ENCODE measurements around the gene BCKDK.
"Not testable (repeated sequence)": the region's sequence is repeated elsewhere in the genome, so short reads cannot be mapped to it uniquely, and the experiment has no call there.

Gene BCKDK

GRCh38 chr16:31125844-31126243 is 17.7 kb downstream of the BCKDK start:
- no peak for DNase-seq (ENCODE audit: low spot score)

- no peak for DNase-seq (ENCODE audit: low spot score)
These were observed 19.0 kb downstream of the BCKDK start for GRCh38 chr16:31127182-31127581.

- DNase-seq (ENCODE audit: low spot score): no peak
These were observed 20.8 kb downstream of the BCKDK start for GRCh38 chr16:31128711-31129567.

GRCh38 chr16:31129568-31130335 is 21.6 kb downstream of the BCKDK start:
- no peak for DNase-seq (ENCODE audit: low spot score)

- DNase-seq (ENCODE audit: low spot score): no peak
These were observed 22.2 kb downstream of the BCKDK start for GRCh38 chr16:31130336-31130891.

- DNase-seq (ENCODE audit: low spot score): no peak
These were observed 22.7 kb downstream of the BCKDK start for GRCh38 chr16:31130899-31131298.

- DNase-seq (ENCODE audit: low spot score): no peak
These were observed 23.2 kb downstream of the BCKDK start for GRCh38 chr16:31131416-31131815.

- DNase-seq (ENCODE audit: low spot score): no peak
These were observed 23.7 kb downstream of the BCKDK start for GRCh38 chr16:31131841-31132271.

- DNase-seq (ENCODE audit: low spot score): no peak
These were observed 24.3 kb downstream of the BCKDK start for GRCh38 chr16:31132303-31132979.

GRCh38 chr16:31133046-31133501 is 24.9 kb downstream of the BCKDK start:
- no peak for DNase-seq (ENCODE audit: low spot score)

- no peak for DNase-seq (ENCODE audit: low spot score)
These were observed 25.9 kb downstream of the BCKDK start for GRCh38 chr16:31134091-31134571.

GRCh38 chr16:31134625-31135534 is 26.7 kb downstream of the BCKDK start:
- DNase-seq (ENCODE audit: low spot score): no peak

GRCh38 chr16:31135535-31136286 is 27.5 kb downstream of the BCKDK start, which contains the start of gene PRSS8:
TSS of gene PRSS8 (minus strand) at chr16:31135727. CDS start at chr16:31135498, 229 bp downstream.
- DNase-seq (ENCODE audit: low spot score): no peak

GRCh38 chr16:31136287-31136662 is 28.1 kb downstream of the BCKDK start:
- no peak for DNase-seq (ENCODE audit: low spot score)

- DNase-seq (ENCODE audit: low spot score): not testable (repeated sequence)
These were observed 28.8 kb downstream of the BCKDK start for GRCh38 chr16:31136822-31137499.

GRCh38 chr16:31138621-31139578 is 30.7 kb downstream of the BCKDK start:
- no peak for DNase-seq (ENCODE audit: low spot score)

GRCh38 chr16:31141071-31141469 is 32.9 kb downstream of the BCKDK start:
- not testable (repeated sequence) for DNase-seq (ENCODE audit: low spot score)

- DNase-seq (ENCODE audit: low spot score): no peak
These were observed 33.4 kb downstream of the BCKDK start for GRCh38 chr16:31141489-31142108.
